IPS-NIHi7 (cell line): ENCODE data around the gene TEN1.

Source experiments
- DNase-seq: peaks from one replicate; pipeline ENCODE4 v3.0.0; 2012; ENCODE audit warnings: mixed read lengths; ENCODE audit errors: extremely low spot score

The TEN1 gene

DNA sequence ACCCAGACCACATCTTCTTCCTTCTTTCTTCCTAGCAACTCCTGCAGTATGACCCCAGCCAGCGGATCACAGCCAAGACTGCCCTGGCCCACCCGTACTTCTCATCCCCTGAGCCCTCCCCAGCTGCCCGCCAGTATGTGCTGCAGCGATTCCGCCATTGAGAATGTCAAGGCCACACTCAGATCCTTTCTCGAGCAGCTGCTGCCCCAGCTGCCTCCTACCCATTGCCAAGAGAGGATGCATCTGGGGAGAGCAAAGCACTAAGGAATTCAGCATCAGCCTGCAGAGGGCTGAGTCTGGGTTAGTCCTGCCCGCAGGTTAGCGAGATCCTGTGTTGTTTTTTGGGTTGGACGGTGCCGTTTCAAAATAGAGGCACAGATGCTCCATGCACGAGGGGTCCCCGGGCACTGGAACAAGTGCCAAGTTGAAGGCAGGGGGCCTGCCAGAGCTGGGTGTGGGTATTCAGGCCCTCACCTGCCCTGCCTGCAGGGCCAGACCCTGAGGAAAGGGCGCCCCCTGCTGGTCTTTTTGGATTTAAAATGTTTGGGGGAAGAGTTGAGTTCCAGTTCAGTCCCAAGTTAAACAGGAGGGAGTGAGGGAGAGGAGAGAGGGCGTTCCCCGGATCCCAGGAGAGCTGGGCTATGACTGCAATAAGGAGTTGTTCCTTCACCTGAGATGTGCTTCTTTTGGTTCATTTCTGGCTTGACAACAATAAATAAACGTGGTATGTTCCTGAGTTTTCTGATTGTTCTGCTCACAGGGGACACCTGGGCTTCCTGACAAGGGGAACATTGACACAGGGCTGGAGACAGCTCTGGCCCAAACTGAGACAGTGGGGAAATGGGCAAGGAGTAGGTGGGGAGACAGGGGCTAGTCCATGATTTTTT lies 26.5 kb downstream of the TEN1 start:
- DNase-seq, result peak; percentile 87

DNA sequence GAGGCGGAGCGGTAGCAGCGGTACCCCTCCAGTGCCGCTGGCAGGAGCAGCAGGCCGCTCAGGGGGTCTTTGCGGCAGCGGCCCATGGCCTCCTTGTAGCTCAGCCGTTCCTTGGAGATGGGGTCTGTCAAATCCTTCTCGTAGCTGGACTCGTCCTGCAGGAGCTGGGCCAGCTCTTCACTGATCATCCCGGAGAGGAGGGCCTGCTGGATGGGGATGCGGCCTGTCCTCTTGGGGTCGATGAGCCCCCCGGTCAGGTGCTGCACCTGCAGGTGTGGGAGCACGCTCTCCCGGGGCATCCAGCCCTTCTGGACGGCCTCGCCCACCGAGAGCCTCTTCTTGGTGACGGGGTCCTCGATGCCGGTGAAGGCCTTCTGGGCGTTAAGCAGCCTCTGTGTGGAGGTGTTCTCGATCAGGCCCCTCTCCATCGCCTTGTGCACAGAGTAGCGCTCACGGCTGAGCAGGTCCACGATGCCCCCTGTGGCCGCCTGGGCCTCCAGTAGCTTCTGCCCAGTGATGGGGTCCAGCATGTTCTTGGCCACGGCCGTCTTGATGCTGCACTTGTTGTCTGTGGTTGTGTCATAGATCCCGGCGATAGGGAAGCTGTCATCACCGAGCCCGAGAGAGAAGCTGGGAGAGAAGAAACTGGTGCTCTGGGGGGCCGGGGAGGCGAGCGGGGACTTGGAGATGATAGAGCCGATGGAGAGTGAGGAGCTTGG lies 28.2 kb downstream of the TEN1 start:
- no peak for DNase-seq

DNA sequence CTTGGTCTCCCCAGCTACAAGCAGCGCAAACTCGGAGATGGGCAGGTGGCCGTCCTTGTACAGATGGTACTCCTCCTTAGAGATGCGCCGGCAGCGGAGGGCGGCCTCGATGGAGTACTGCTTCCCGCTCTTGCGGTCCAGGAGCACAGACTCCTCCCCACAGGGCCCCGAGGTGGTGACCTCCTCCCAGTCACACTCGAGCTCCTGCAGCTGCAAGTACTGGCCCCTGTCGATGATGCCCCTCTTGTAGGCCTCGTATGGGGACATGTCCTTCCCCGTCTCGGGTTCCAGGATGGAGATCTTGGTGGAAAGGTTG lies 28.8 kb downstream of the TEN1 start:
- DNase-seq, result no peak

DNA sequence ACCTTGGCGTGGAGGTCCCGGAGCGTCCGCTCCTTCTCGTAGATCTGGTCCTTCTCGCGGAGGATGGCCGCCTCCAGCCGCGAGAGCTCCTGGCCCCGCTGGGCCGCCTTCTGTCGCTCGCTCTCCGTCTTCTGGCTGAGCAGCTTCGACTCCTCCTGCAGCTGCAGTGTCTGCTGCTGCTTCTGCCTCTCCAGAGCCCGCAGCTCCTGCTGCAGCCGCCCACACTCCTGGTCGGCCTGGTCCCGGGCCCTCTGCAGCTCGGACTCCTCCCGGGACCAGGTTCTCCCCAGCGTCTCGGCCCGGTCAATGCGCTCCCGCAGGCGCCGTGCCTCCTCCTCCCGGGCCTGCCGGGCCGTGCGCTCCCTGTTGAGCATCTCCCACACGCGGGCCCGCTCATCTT lies 29.2 kb downstream of the TEN1 start:
- no peak for DNase-seq

DNA sequence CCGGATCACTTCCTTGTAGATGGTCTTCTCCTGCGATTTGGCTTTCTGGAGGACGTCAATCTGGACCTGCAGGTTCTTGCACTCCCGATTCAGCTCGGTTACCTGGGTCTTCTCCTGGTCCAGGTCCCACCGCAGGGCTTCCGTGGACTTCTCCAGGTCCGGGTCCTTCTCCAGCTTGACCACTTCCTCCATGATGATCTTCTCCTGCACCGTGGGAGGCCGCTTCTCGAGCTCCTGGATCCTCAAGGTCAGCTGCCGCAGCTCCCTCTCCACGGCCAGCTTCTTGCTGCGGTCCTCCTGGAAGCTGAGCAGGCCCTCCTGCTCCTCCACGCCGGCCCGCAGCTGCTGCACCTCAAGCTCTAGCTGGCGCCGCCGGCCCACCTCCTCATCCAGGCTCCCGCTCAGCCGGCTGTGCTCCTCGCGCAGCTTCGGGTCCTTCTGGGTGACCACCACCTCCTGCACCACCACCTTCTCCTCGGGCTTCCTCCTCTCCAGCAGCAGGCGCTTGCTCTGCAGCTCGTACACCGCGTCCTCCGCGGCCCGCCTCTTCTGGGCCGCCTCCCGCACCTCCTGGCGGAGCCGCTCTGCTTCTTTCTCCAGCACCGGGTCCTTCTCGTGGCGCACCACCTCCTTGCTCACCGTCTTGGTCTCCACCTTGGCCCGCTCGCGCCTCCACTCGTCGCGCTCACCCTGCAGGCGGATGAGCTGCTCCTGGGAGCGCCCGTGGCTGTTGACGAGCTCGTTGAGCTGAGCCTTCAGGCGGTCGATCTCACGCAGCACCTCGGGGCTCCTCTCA lies 29.8 kb downstream of the TEN1 start:
- DNase-seq, result no peak

DNA sequence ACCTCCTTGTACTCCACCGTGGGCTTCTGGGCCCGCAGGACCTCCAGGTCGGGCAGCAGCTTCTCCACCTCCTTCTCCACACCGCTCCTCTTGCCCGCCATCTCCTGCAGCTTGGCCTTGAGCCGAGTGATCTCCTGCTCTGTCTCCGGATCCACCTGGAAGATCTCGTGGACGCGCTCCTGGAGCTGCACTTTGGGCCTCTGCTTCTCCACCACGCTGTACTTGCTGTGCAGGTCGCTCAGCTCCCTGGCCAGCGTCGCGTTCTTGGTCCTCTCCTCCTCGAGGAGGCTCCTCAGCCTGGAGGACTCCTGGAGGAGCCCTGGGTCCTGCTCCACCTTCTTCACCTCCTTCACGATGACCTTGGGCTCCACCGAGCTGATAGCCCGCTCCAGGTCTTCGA lies 30.4 kb downstream of the TEN1 start:
- DNase-seq, result no peak

DNA sequence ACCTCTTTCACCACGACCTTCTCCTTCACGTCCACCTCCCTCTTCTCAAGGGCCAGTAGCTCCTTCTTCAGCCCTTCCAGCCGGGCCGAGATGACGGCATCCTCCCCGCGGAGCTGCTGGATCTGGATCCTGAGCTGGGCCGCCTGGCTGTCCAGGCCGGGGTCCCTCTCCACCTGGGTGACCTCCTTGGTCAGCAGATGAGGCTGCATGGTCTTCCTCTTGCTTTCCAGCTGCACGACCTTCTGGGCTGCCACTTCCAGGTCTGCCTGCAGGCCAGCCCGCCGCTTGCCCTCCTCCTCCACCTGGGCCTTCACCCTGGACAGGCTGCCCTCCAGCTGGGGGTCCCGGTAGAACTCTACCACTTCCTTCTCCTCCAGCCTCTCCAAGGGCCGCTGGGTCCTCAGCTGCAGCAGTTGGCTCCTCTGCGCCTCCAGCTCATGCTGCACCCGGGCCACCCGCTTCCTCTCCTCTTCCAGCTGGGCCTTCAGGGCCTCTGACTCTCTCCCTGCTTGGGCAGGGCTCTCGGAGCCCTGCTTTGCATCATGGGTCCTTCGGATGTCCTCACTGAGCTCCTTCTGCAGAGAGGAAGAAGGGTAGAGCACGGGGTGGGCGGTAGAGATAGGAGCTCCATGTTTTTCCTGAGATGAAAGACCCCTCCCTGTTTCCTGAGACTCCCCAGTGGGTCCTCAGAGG lies 31.1 kb downstream of the TEN1 start:
- no peak for DNase-seq

DNA sequence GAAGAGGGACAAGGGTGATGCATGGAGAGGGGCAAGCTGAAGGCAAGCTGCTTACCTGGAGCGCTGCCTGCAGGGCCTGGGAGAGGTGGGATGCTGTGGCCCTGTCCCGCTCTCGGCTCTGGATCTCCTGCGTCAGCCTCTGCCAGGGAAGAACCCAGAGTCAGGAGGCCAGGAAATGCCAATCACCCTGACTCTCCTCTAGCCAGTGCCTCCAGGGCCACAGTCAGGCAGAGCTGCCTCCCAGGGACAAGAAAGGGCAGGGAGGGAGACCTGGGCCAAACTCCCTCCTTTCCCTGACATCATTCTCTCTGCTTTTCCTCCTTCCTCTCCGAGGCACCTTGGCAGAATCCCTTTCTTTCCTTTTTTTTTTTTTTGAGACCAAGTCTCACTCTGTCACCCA lies 32.9 kb downstream of the TEN1 start:
- no peak for DNase-seq

DNA sequence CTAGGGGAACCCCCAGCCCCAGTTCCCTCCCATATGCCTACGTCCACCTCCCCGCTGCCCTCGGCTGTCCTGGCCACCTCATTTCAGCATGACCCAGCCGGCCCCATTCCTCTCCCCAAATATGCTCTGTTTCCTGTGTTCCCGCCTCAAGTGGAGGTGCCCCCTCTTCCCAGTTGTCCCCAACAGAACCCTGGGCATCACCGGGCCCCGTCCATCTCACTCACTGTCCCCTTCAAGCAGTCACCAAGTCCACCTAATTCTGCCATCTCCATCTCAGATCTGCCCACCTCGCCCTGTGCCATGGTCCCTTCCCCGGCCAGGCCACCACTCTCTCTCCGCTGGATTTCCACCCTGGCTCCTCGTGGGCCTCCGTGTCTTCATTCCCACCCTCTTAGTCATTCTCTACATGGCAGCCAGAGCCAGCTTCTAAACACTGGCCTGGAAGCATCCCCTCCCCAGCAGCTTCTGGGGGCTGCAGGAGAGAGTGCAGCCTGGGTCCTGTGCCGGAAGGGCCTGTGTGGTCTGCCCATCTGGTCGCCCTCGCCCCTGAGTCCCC lies 34.4 kb downstream of the TEN1 start:
- no peak for DNase-seq

DNA sequence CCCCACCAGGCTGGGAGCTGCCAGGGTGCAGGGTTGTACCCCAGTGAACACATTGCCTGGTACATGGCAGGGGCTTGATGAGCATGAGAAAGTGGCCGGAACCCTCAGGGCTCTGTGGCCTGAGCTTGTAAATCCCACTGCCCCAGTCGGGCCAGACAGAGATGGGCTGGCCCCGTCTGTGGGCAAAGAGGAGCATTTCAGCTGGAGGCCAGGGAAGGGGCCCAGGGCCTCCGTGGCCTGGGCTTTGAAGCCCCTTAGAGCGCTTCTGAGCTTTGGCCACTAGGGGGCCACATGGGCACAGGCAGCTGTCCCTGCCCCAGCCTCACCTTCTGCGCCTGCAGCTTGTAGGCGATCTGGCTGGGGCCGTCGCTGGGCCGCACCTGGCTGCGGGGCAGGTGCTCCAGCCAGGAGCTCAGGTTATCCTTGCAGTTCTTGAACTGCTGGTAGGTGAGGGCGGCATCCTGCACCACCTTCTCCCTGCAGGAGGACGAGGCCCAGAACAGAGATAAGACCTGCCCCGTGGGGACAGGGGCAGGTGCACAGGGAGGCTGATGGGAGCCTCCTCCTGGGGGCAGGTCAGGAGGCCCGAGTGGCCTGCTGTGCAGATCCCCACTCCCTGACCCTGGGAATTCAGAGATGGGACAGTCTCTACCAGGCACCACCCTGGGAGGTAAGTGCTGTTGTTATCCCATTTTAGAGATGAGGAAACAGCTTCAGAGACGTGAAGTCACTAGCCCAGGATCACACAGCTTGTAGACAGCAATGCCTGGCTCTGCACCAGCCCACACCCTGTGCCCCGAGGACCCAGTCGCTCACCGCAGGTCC lies 35.3 kb downstream of the TEN1 start:
- DNase-seq, result peak; percentile 96

DNA sequence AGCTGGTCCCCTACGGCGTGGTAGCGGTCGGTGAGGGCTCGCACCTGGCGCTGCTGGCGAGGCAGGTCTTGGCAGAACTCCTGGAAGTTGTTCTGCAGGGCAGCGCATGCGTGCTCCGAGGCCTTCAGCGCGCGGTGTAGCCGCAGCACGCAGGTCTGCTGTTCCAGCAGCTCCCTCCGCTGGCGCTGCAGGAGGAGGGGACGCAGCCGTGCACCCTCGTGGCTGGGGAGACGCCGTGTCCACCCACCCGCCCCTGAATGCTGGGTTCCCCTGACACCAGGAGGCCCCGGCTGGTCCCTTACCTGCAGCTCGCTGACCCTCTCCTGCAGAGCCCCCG lies 35.9 kb downstream of the TEN1 start:
- no peak for DNase-seq

DNA sequence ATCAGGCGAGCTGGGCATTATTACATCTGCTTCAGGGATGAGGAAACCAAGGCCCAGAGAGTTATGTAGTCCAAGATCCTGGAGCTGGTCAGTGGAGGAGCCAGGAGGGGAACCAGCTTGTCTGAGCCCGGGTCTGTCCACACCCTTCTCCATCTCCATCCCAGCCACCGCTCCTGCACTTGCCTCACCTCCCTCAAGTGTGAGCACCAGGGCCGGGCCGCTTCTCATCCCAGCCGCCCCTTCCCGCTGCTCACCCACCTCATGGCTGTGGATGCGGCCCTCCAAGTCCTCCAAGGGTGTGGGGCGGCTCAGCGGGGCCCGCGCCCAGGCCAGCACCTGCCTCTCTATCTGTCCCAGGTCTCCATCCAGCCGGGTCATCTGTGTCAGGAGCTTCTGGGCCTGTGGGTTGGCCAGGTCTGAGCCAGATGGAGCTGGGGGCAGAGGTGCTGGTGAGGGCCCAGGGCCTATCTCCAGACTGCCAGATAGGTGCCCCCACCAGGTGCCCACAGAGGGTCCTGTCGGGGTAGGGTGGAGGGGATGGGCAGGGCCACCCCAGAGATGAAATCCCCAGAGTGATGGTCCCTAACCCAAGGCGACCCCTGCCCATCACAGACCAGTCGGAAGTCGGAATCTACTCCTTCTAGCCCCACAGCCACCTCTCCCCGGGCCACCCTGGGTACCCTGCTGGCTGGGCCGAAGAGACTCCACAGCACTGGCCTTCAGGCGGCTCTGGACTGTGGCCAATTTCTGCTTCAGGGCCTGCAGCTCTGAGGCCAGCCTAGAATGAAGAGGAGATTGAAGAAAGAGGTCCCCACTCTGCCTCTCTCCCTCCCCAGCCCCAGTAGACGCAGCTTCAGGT lies 38.7 kb downstream of the TEN1 start:
- no peak for DNase-seq

DNA sequence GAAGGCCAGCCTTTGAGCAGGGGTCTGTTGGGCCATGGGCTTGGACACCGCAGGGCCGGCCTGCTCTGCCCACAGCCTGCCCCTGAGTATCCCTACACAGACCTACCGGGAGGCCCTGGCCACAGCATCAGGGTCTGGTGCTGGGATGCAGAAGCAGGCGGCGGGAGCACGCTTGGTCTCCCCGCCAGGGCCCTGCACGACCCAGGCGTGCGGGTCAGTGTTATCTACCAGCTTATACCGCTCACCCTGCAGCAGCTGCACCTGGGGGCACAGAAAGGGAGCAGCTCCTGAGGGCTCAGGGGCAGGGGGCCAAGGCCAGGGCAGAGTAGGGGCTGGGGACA lies 39.3 kb downstream of the TEN1 start:
- no peak for DNase-seq

DNA sequence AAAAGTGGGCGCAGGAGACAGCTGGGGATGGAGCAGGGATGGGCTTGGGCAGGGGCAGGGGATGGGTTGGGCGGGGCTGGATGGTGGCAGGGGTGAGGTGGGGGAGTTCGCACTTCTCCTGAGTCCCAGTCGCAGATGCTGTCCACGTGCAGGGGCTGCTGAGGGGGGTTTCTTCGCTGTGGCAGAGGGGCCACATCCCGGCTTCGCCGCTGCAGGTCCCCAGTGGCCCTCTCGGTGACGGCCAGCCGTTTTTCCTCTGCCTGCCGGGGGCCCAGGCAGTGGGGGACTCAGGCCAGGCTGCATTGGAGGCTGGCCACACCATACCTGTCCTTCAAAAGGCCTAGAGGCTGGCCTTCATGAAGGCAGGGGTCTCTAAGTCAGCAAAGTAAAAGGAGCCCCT lies 39.8 kb downstream of the TEN1 start:
- DNase-seq, result no peak

DNA sequence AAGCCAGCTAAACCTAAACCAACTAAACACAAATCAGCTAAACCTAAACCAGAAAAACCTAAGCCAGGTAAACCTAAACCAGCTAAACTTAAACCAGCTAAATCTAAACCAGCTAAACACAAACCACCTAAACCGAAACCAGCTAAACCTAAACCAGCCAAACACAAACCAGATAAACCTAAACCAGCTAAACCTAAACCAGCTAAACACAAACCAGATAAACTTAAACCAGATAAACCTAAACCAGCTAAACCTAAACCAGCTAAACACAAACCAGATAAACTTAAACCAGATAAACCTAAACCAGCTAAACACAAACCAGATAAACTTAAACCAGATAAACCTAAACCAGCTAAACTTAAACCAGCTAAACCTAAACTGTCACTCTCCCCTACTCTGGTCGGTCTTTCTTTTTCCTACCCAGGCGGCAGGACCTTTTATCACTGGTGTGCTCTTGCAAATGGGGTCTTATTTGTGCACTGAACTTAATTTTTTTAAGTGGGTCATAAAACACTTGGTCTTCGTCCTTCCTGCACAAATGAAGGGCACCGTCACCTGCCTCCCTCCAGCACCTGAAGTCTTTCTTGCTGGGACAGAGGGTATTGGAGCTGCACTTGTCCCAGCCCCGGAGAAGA lies 40.9 kb downstream of the TEN1 start:
- no peak for DNase-seq

DNA sequence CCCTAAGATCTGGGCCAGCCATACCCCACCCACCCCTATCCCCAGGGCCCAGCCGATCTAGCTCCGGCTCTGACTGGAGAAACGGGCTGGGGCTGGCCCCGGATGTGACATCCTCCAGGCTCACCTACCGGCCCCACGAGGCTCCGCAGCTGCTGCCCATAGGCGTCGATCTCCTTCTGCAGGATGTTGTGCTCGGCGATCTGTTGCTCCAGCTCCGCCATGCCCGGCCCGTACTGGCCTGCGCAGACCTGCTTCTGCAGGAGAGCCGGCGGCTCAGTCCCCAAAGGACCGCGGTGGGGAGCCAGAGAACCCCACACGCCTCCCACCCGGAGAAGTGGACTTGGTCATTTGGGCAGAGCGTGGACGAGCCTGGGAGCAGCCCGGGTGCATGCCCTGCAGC lies 43.2 kb downstream of the TEN1 start:
- no peak for DNase-seq

DNA sequence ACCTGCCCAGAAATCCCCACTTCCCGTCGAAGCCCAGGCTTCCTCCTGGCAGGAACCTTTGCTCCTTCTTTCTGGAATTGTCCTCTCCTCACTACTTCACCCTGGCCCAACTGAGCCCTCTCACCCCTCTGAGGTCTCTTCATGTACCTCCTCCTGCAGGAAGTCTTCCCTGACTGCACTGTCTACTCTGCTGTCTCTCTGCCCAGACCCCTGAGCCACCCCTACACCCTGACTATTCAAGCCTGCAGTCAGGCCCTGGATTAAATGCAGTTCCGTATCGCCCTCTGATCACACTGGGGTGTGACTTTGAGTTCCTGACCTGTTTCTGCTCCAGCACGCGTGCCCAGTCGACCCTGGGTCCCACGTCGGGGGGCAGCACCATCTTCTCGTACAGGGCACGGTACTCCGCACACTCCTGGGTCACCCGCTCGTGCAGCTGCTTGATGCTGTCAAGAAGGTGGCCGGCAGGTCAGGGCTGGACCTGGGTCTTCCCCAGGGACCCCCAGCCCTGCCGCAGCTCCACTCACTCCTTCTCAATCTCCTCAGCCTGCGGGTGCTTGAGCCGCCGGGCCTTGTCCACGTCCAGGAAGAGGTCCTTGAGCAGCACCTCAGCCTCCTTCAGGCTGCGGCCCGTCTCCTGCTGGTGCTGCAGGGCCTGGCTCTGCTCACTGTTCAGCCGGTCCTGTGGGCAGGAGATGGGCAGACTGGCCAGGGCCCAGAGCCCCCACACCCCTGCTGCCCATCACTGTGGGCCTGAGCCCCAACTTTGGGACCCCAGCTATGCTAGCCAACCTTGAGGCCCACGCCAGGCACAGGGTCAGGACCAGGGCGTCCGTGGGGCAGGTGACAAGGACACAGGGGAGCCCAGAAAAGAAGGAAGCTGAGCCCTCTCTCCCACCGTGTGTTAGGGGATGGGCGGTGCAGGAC lies 44.2 kb downstream of the TEN1 start:
- DNase-seq, result no peak

DNA sequence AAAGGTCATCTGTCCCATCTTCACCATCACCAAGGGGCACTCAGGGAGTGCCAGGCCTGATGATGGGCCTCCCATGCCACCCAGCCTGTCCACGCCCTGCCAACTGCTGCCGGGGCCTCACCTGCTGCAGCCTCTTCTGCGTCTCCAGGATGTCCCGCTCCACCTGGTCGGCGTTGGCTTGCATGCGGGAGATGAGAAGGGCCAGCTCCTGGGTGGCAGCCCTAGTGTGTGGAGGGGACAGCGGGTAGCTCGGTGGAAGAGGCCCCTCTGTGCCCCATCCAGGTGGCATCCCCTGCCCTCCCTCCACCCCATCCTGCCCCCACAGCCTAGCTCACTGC lies 44.8 kb downstream of the TEN1 start:
- DNase-seq, result no peak

DNA sequence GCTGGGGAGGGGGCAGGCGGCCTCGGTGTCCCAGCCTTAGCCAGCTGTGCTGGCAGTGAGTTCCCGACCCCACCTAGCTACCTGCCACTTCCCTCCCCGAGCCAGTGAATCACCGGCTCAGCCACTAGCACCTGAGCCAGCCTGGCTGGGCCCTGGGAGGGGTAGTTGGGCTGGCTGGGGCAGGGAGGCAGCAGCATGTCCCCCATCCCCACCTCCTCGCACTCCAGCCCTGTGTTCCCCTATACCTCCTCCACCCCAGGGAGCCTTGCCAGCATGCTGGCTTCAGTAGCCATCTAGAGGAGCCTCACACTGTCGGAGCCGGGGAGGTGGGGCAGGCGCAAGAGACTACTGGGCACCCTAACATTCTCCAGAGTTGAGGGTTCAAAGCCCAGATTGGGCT lies 45.3 kb downstream of the TEN1 start:
- DNase-seq, result no peak
